Mucosa of descending colon (tissue), 3 donors: Measurements from ENCODE around the gene SIRT2. TPM values are rescaled to one million over a fixed set of nuclear protein-coding genes. Genes with fewer than 3 reads are reported as not detected.
A peak's percentile ranks its signal among the peaks of the same experiment; 100 is the strongest.

Experiments
- ATAC-seq: fragments of 200-7000 bp; cut with Tn5 transposase; one replicate; pipeline ENCODE4 v1.9.1; 2020; ENCODE audit warnings: mild to moderate bottlenecking, moderate library complexity
- DNase-seq, 3 donors: peaks; one replicate each; pipeline ENCODE4 v3.0.0-alpha.2; 2020
- H3K36me3 ChIP-seq: fragments of 200-600 bp; one replicate; pipeline ENCODE4 v1.8.0; 2021; ENCODE audit warnings: low read depth, mild to moderate bottlenecking
- H3K4me1 ChIP-seq: fragments of 200-600 bp; one replicate; pipeline ENCODE4 v1.8.0; 2021; ENCODE audit warnings: low read depth, mild to moderate bottlenecking
- H3K4me3 ChIP-seq: fragments of 200-600 bp; one replicate; pipeline ENCODE4 v1.8.0; 2021; ENCODE audit warnings: mild to moderate bottlenecking
- H3K9me3 ChIP-seq: fragments of 200-600 bp; one replicate; pipeline ENCODE4 v1.8.0; 2021; ENCODE audit warnings: mild to moderate bottlenecking
- CTCF ChIP-seq: fragments of 200-600 bp; IDR thresholded peaks from one replicate; pipeline ENCODE4 v1.8.0; 2022; ENCODE audit warnings: antibody characterized with exemption, mild to moderate bottlenecking
- intact Hi-C, 2 donors: fragments of 100-400 bp; cut with DNase I in 1 of 2; cut with micrococcal nuclease in 1 of 2; formaldehyde crosslinking; loops; one replicate each; pipeline versions ENCODE4 v1.11.0 to v1.11.1; 2022; cut with DNase I, micrococcal nuclease
- long read RNA-seq, 2 donors: library from polyadenylated mRNA; unstranded; transcript quantifications; one replicate each; pipeline ENCODE4 v2.0.0, GENCODE V29; 2019 to 2021
- total RNA-seq, 3 donors: library from RNA; stranded (reverse); fragmentation: NEBNext Ultra II Directional in 2 of 3; extraction: Animal tissue kit (Norgen Biotek cat#: 25700) in 2 of 3; gene quantifications; one replicate each; pipeline versions ENCODE4 v1.2.1 to v1.2.4, GENCODE V29; 2021 to 2023
- donor health status: DM: no; HTN: no; CAD: no; lungs with moderate emphysema.
- donor health status: DM: no; HTN: no; CAD: no.
- donor health status: DM: no; HTN: yes; CAD: no.

Gene SIRT2
- total RNA-seq: 10 to 100 TPM; 32.3 to 67.2 (median 35.8) TPM
- long read RNA-seq, donor 1, transcript SIRT2-204 (15 exons, 2,062 nt): major isoform, 51 of 106 reads
- long read RNA-seq, donor 1, transcript SIRT2-201 (16 exons, 2,070 nt): minor isoform, 22 of 106 reads
- long read RNA-seq, donor 1, partial matches to known transcripts: 7 of 106 reads
- long read RNA-seq, donor 1, other reads (novel, unspliced or antisense): 23 of 106 reads
- long read RNA-seq, donor 2, transcript SIRT2-204 (15 exons, 2,062 nt): major isoform, 14 of 35 reads
- long read RNA-seq, donor 2, partial matches to known transcripts: 4 of 35 reads
- long read RNA-seq, donor 2, other reads (novel, unspliced or antisense): 13 of 35 reads

GRCh38 chr19:38899447-38900201 is at the start of gene SIRT2, which contains the start of gene NFKBIB:
SIRT2 (minus strand) TSS chr19:38899618; CDS start chr19:38899521, 97 bp downstream.
NFKBIB (plus strand) TSS chr19:38899969; CDS start chr19:38900033, 64 bp downstream.
- Histone ChIP-seq H3K36me3 (peaks cover 5% of the 10 kb centered on the region), H3K9me3 (no peaks in the 10 kb centered on the region), H3K4me3 (peak within 1 kb of the TSS; percentile 71), H3K4me1 (peaks cover 15% of the 10 kb centered on the region)
- ATAC-seq (peak; percentile 96), DNase-seq (peak; percentile 99 to 100 (median 100))
- intact Hi-C loops: no loop called here
- TF ChIP-seq CTCF: no peak

GRCh38 chr19:38946229-38947010 is 47.0 kb upstream of the SIRT2 start:
- no peak for DNase-seq
- intact Hi-C loops: no loop called here
- Histone ChIP-seq H3K4me1 (peaks cover 5% of the 10 kb centered on the region), H3K9me3 (no peaks in the 10 kb centered on the region), H3K36me3 (no peaks in the 10 kb centered on the region), H3K4me3 (no peak overlapping the region)
- ATAC-seq: peak; percentile 31
- no peak for TF ChIP-seq CTCF

GRCh38 chr19:38945562-38946228 is 46.3 kb upstream of the SIRT2 start:
- ATAC-seq: no peak
- intact Hi-C loops: no loop called here
- Histone ChIP-seq H3K9me3 (no peaks in the 10 kb centered on the region), H3K36me3 (no peaks in the 10 kb centered on the region), H3K4me1 (peaks cover 5% of the 10 kb centered on the region), H3K4me3 (no peak overlapping the region)
- no peak for DNase-seq
- TF ChIP-seq CTCF: no peak

GRCh38 chr19:38944981-38945506 is 45.6 kb upstream of the SIRT2 start:
- H3K4me1 ChIP-seq: peaks cover 3% of the 10 kb centered on the region
- no peaks in the 10 kb centered on the region for H3K36me3 ChIP-seq
- ATAC-seq (no peak), DNase-seq (no peak)
- no peak overlapping the region for H3K4me3 ChIP-seq
- no peaks in the 10 kb centered on the region for H3K9me3 ChIP-seq
- intact Hi-C loops: no loop called here
- no peak for TF ChIP-seq CTCF
